Measurements from ENCODE around the gene RANBP6.
"Not testable (repeated sequence)": the region's sequence is repeated elsewhere in the genome, so short reads cannot be mapped to it uniquely, and the experiment has no call there.

The RANBP6 gene

GRCh38 chr9:6015278-6016157 lies at the start of gene RANBP6:
Gene RANBP6, minus strand, starts transcription at chr9:6015624. Its CDS starts 17 bp downstream, at chr9:6015607.
- DNase-seq = peak; percentile 79

GRCh38 chr9:6063146-6063545 lies 47.7 kb upstream of the RANBP6 start:
- not testable (repeated sequence) for DNase-seq

GRCh38 chr9:6055666-6056065 lies 40.2 kb upstream of the RANBP6 start:
- DNase-seq = no peak

GRCh38 chr9:6055216-6055615 lies 39.8 kb upstream of the RANBP6 start:
- DNase-seq = peak; percentile 73

- peak; percentile 70 for DNase-seq
These were observed 39.1 kb upstream of the RANBP6 start for GRCh38 chr9:6054280-6055099.

- no peak for DNase-seq
These were observed 37.0 kb upstream of the RANBP6 start for GRCh38 chr9:6052293-6052919.

- DNase-seq = no peak
These were observed 36.1 kb upstream of the RANBP6 start for GRCh38 chr9:6051511-6051950.

- DNase-seq = no peak
These were observed 34.4 kb upstream of the RANBP6 start for GRCh38 chr9:6049798-6050197.

GRCh38 chr9:6048039-6048438 lies 32.6 kb upstream of the RANBP6 start:
- no peak for DNase-seq

- DNase-seq = no peak
These were observed 31.6 kb upstream of the RANBP6 start for GRCh38 chr9:6047020-6047419.

- DNase-seq = no peak
These were observed 29.9 kb upstream of the RANBP6 start for GRCh38 chr9:6045364-6045763.

- DNase-seq = no peak
These were observed 24.7 kb upstream of the RANBP6 start for GRCh38 chr9:6040077-6040476.

- no peak for DNase-seq
These were observed 21.0 kb upstream of the RANBP6 start for GRCh38 chr9:6036391-6036790.

- no peak for DNase-seq
These were observed 19.5 kb upstream of the RANBP6 start for GRCh38 chr9:6034954-6035353.

GRCh38 chr9:6029604-6030274 lies 14.3 kb upstream of the RANBP6 start:
- no peak for DNase-seq

GRCh38 chr9:6024035-6024554 lies 8.7 kb upstream of the RANBP6 start:
- DNase-seq = no peak

- not testable (repeated sequence) for DNase-seq
These were observed 1.6 kb upstream of the RANBP6 start for GRCh38 chr9:6016975-6017374.

- peak; percentile 73 for DNase-seq
These were observed 654 bp downstream of the RANBP6 start for GRCh38 chr9:6014670-6015270.

GRCh38 chr9:6008169-6008979 lies 7.0 kb downstream of the RANBP6 start:
- DNase-seq = peak; percentile 99

- DNase-seq = peak; percentile 59
These were observed 7.7 kb downstream of the RANBP6 start for GRCh38 chr9:6007770-6008168.
